CD14-positive monocyte (primary cell): ENCODE data around the gene PELI2. TPM values are rescaled to one million over a fixed set of nuclear protein-coding genes. Genes with fewer than 3 reads are reported as not detected.

Experiments used
- DNase-seq, 3 donors: peaks; one replicate each; pipeline ENCODE4 v3.0.0-alpha.2; 2011 to 2022
- H2AFZ ChIP-seq: 2 replicates; pipeline ENCODE4 v1.6.0; 2012; ENCODE audit warnings: mild to moderate bottlenecking, low read depth, low read length, inconsistent platforms; ENCODE audit not compliant: insufficient read depth, poor library complexity, severe bottlenecking
- H3K27ac ChIP-seq, 2 donors: 1 replicate in 1 of 2; 2 replicates in 1 of 2; pipeline ENCODE4 v1.5.1; 2012 to 2013; ENCODE audit warnings: low read length in 2 of 2, control low read depth in 1 of 2, inconsistent platforms in 1 of 2, low read depth in 1 of 2, mild to moderate bottlenecking in 1 of 2
- H3K27me3 ChIP-seq, 2 donors: one replicate each; pipeline versions ENCODE4 v1.6.0 to v1.6.1; 2011 to 2013; ENCODE audit warnings: low read length in 2 of 2; ENCODE audit not compliant: control insufficient read depth in 2 of 2, insufficient read depth in 2 of 2
- H3K36me3 ChIP-seq, 2 donors: replicated peaks in 1 of 2; 1 replicate in 1 of 2; 2 replicates in 1 of 2; pipeline versions ENCODE4 v1.5.1 to v1.6.1; 2012 to 2013; ENCODE audit warnings: low read length in 2 of 2, control low read depth in 1 of 2, inconsistent platforms in 1 of 2, mild to moderate bottlenecking in 1 of 2; ENCODE audit not compliant: insufficient read depth in 2 of 2, control insufficient read depth in 1 of 2
- H3K4me1 ChIP-seq, 2 donors: 1 replicate in 1 of 2; 2 replicates in 1 of 2; pipeline versions ENCODE4 v1.5.1 to v1.6.1; 2012 to 2013; ENCODE audit warnings: low read length in 2 of 2, control low read depth in 1 of 2, inconsistent platforms in 1 of 2, mild to moderate bottlenecking in 1 of 2, moderate library complexity in 1 of 2; ENCODE audit not compliant: insufficient read depth in 2 of 2, control insufficient read depth in 1 of 2
- H3K4me2 ChIP-seq: replicated peaks from 2 replicates; pipeline ENCODE3; 2012; ENCODE audit warnings: low read length, moderate library complexity, mild to moderate bottlenecking; ENCODE audit not compliant: poor library complexity, severe bottlenecking; ENCODE audit errors: extremely low read depth
- H3K4me3 ChIP-seq, 3 experiments: fragments of 200-600 bp in 1 of 3; sonication (generic) in 1 of 3; replicated peaks in 1 of 3; 1 replicate in 2 of 3; 2 replicates in 1 of 3; pipeline ENCODE4 v1.5.1; 2011 to 2013; ENCODE audit warnings: low read length in 3 of 3, mild to moderate bottlenecking in 3 of 3, control low read depth in 2 of 3, low read depth in 2 of 3, inconsistent platforms in 1 of 3, moderate library complexity in 1 of 3
- H3K79me2 ChIP-seq: 2 replicates; pipeline ENCODE4 v1.6.0; 2012; ENCODE audit warnings: mild to moderate bottlenecking, control low read depth, inconsistent platforms, low read length, moderate library complexity; ENCODE audit not compliant: insufficient read depth
- H3K9ac ChIP-seq: 2 replicates; pipeline ENCODE4 v1.6.0; 2017; ENCODE audit warnings: low read length, mild to moderate bottlenecking; ENCODE audit not compliant: insufficient read depth, poor library complexity, severe bottlenecking
- H3K9me3 ChIP-seq, 2 donors: replicated peaks in 1 of 2; 1 replicate in 1 of 2; 2 replicates in 1 of 2; pipeline versions ENCODE4 v1.5.1 to v1.6.1; 2012 to 2013; ENCODE audit warnings: low read length in 2 of 2, control low read depth in 1 of 2; ENCODE audit not compliant: control insufficient read depth in 1 of 2, insufficient read depth in 1 of 2
- H4K20me1 ChIP-seq: 2 replicates; pipeline ENCODE4 v1.6.0; 2012; ENCODE audit warnings: mild to moderate bottlenecking, low read length, control low read depth, moderate library complexity; ENCODE audit not compliant: insufficient read depth
- H3K27ac Mint-ChIP-seq, 7 donors: one replicate each; pipeline ENCODE4 v1.8.0; 2020; ENCODE audit warnings: mild to moderate bottlenecking in 7 of 7, mixed read lengths in 7 of 7, moderate library complexity in 6 of 7, inconsistent platforms in 2 of 7
- H3K27me3 Mint-ChIP-seq, 3 donors: one replicate each; pipeline ENCODE4 v1.8.0; 2021 to 2022; ENCODE audit warnings: low read depth in 3 of 3, mild to moderate bottlenecking in 3 of 3, mixed read lengths in 3 of 3, moderate library complexity in 3 of 3, inconsistent platforms in 1 of 3
- H3K36me3 Mint-ChIP-seq, 2 donors: one replicate each; pipeline ENCODE4 v1.8.0; 2020; ENCODE audit warnings: mixed read lengths in 2 of 2, inconsistent platforms in 1 of 2, mild to moderate bottlenecking in 1 of 2
- H3K4me1 Mint-ChIP-seq: one replicate; pipeline ENCODE4 v1.8.0; 2020; ENCODE audit warnings: mild to moderate bottlenecking, mixed read lengths
- H3K4me3 Mint-ChIP-seq, 2 donors: one replicate each; pipeline ENCODE4 v1.8.0; 2020; ENCODE audit warnings: mild to moderate bottlenecking in 2 of 2, mixed read lengths in 2 of 2, moderate library complexity in 1 of 2
- H3K9me3 Mint-ChIP-seq, 7 donors: one replicate each; pipeline ENCODE4 v1.8.0; 2020 to 2022; ENCODE audit warnings: mixed read lengths in 7 of 7, mild to moderate bottlenecking in 6 of 7, moderate library complexity in 6 of 7, inconsistent platforms in 2 of 7
- CTCF ChIP-seq: fragments of 200-600 bp; IDR thresholded peaks from one replicate; pipeline ENCODE4 v1.8.0; 2022; ENCODE audit warnings: antibody characterized with exemption, mild to moderate bottlenecking
- WGBS: methylation state at CpG from one replicate; pipeline ENCODE4 v1.1.5; 2013; ENCODE audit warnings: missing lambda C conversion rate; ENCODE audit not compliant: insufficient coverage; 5-methylcytosine and 5-hydroxymethylcytosine counted together
- intact Hi-C, 2 donors: fragments of 100-400 bp; cut with micrococcal nuclease; formaldehyde crosslinking; loops; one replicate each; pipeline versions ENCODE4 v1.15.0 to v1.15.1; 2023
- polyA plus RNA-seq, 3 donors: library from polyadenylated mRNA; depleted of rRNA in 1 of 3; unstranded in 2 of 3; stranded (reverse) in 1 of 3; fragments of 300-500 nt in 2 of 3; fragments of >200 nt in 1 of 3; fragmentation: Illumina TruSeq in 2 of 3; gene quantifications; 1 replicate in 2 of 3; 2 replicates in 1 of 3; pipeline ENCODE4 v1.2.3, GENCODE V29; 2012 to 2021

Gene PELI2
- polyA plus RNA-seq, 3 donors = 10.1 to 35.8 (median 12.5) TPM

GRCh38 chr14:56135001-56135400 is 16.8 kb downstream of the PELI2 start:
- no peak for DNase-seq
- H3K4me2 ChIP-seq = no peak overlapping the region
- H3K9ac ChIP-seq = no peak overlapping the region
- no peaks in the 10 kb centered on the region for H3K9me3 ChIP-seq
- peaks cover 100% of the 10 kb centered on the region for H4K20me1 ChIP-seq
- no peak for TF ChIP-seq CTCF
- H3K27ac Mint-ChIP-seq = no peak overlapping the region
- H3K27me3 ChIP-seq = no peaks in the 10 kb centered on the region
- no peaks in the 10 kb centered on the region for H3K9me3 Mint-ChIP-seq
- H3K4me3 Mint-ChIP-seq = no peak overlapping the region
- H3K4me1 Mint-ChIP-seq = peaks cover 86% of the 10 kb centered on the region
- H3K27ac ChIP-seq = no peak overlapping the region
- H3K36me3 Mint-ChIP-seq = peaks cover 2 to 3% of the 10 kb centered on the region in 2 donors
- no peak overlapping the region for H2AFZ ChIP-seq
- peaks cover 100% of the 10 kb centered on the region for H3K79me2 ChIP-seq
- H3K36me3 ChIP-seq = no peaks in the 10 kb centered on the region
- 90% methylated on average over 5 of the region's 5 CpGs for WGBS
- peaks cover 54 to 64% of the 10 kb centered on the region in 2 donors for H3K4me1 ChIP-seq
- no peak overlapping the region for H3K4me3 ChIP-seq
- intact Hi-C loops = no loop called here
- H3K27me3 Mint-ChIP-seq = no peaks in the 10 kb centered on the region

GRCh38 chr14:56135668-56136067 is 17.5 kb downstream of the PELI2 start:
- H3K4me3 ChIP-seq = no peak overlapping the region
- peaks cover 87% of the 10 kb centered on the region for H3K4me1 Mint-ChIP-seq
- H3K27ac ChIP-seq = no peak overlapping the region
- intact Hi-C loops = no loop called here
- H4K20me1 ChIP-seq = peaks cover 100% of the 10 kb centered on the region
- no CpG with 5 or more reads among the region's 1 CpG for WGBS
- H3K27me3 ChIP-seq = no peaks in the 10 kb centered on the region
- H3K4me2 ChIP-seq = no peak overlapping the region
- H3K4me1 ChIP-seq = peaks cover 47 to 58% of the 10 kb centered on the region in 2 donors
- H3K9me3 ChIP-seq = no peaks in the 10 kb centered on the region
- H3K27ac Mint-ChIP-seq = no peak overlapping the region
- TF ChIP-seq CTCF = no peak
- H2AFZ ChIP-seq = no peak overlapping the region
- H3K79me2 ChIP-seq = peaks cover 100% of the 10 kb centered on the region
- H3K9me3 Mint-ChIP-seq = no peaks in the 10 kb centered on the region
- no peak overlapping the region for H3K4me3 Mint-ChIP-seq
- no peak overlapping the region for H3K9ac ChIP-seq
- no peak for DNase-seq
- no peaks in the 10 kb centered on the region for H3K27me3 Mint-ChIP-seq
- H3K36me3 ChIP-seq = no peaks in the 10 kb centered on the region
- peaks cover 3% of the 10 kb centered on the region in 2 donors for H3K36me3 Mint-ChIP-seq
